NT2/D1 (cell line): ENCODE measurements around the gene MAP2.
A peak's percentile ranks its signal among the peaks of the same experiment; 100 is the strongest.

Experiments used
- DNase-seq: peaks from one replicate; pipeline ENCODE4 v3.0.0-alpha.2; 2011; ENCODE audit warnings: low read depth, low spot score
- H3K27me3 ChIP-seq: 2 replicates; pipeline ENCODE4 v1.6.0; 2011; ENCODE audit warnings: mild to moderate bottlenecking; ENCODE audit not compliant: insufficient read length, insufficient read depth
- H3K36me3 ChIP-seq: 2 replicates; pipeline ENCODE4 v1.6.1; 2011; ENCODE audit warnings: mild to moderate bottlenecking, low read length, mixed read lengths; ENCODE audit not compliant: insufficient read depth, insufficient read length
- H3K4me1 ChIP-seq: 2 replicates; pipeline ENCODE4 v1.5.1; 2011; ENCODE audit not compliant: insufficient read depth, insufficient read length
- H3K4me3 ChIP-seq: 2 replicates; pipeline ENCODE4 v1.5.1; 2011; ENCODE audit warnings: low read depth; ENCODE audit not compliant: insufficient read length
- H3K9ac ChIP-seq: 2 replicates; pipeline ENCODE4 v1.6.0; 2011; ENCODE audit warnings: low read depth; ENCODE audit not compliant: insufficient read length
- H3K9me3 ChIP-seq: 2 replicates; pipeline ENCODE4 v1.5.1; 2011; ENCODE audit warnings: mild to moderate bottlenecking, low read length; ENCODE audit not compliant: insufficient read depth
- SUZ12 ChIP-seq: IDR thresholded peaks from 2 replicates; pipeline ENCODE4 v1.6.1; 2011; ENCODE audit not compliant: insufficient read length, insufficient read depth; ENCODE audit errors: extremely low read depth
- YY1 ChIP-seq: IDR thresholded peaks from 2 replicates; pipeline ENCODE4 v1.6.1; 2011; ENCODE audit not compliant: insufficient read length, insufficient read depth
- ZNF274 ChIP-seq: IDR thresholded peaks from 2 replicates; pipeline ENCODE4 v1.6.1; 2011; ENCODE audit warnings: mild to moderate bottlenecking, low read depth, low read length

MAP2 gene

DNA sequence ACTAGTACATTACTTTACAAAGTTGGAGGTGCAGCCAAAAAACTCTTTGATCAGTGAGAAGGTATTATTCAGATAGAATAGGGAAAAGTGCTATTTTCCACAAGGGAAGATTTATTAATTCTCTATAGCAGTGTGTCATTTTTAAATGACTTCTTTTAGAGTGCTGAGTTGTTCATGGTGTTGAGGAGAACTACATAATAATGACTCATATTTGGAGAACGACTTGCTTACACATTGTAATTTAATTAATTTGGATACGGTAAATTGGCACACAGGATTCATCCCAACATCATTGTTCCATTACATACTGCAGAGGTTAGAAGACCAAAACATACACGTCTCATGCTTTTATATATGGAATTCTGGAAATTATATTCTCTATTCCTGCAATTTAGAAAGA, 22.1 kb upstream of the MAP2 start:
- no peak for DNase-seq
- Histone ChIP-seq H3K36me3 (no peaks in the 10 kb centered on the region), H3K9me3 (no peaks in the 10 kb centered on the region), H3K4me1 (no peaks in the 10 kb centered on the region), H3K4me3 (no peak overlapping the region), H3K9ac (no peak overlapping the region), H3K27me3 (no peaks in the 10 kb centered on the region)
- TF ChIP-seq ZNF274, result no peak

DNA sequence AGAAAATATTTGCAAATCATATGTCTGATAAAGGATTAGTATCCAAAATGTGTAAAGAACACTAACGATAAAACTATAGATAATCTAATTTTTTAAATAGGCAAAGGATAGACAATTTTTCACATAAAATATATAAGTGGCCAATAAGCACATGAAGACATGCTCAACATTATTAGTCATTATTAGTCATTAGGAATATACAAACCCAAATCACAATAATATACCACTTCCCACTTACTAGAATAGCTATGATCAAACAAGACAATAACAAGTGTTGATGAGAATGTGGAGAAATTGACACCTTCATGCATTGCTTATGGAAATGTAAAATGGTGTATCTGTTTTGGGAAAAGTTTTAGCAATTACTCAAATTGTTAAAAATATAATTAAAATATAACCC, 12.6 kb upstream of the MAP2 start:
- TF ChIP-seq SUZ12, result no peak
- TF ChIP-seq YY1, result no peak
- no peak for TF ChIP-seq ZNF274
- DNase-seq, result no peak
- H3K4me3 ChIP-seq, result no peak overlapping the region
- no peak overlapping the region for H3K9ac ChIP-seq
- H3K27me3 ChIP-seq, result no peaks in the 10 kb centered on the region
- peaks cover 4% of the 10 kb centered on the region; the same call in 1 of the 2 replicates for H3K9me3 ChIP-seq
- H3K4me1 ChIP-seq, result no peaks in the 10 kb centered on the region
- no peaks in the 10 kb centered on the region for H3K36me3 ChIP-seq

DNA sequence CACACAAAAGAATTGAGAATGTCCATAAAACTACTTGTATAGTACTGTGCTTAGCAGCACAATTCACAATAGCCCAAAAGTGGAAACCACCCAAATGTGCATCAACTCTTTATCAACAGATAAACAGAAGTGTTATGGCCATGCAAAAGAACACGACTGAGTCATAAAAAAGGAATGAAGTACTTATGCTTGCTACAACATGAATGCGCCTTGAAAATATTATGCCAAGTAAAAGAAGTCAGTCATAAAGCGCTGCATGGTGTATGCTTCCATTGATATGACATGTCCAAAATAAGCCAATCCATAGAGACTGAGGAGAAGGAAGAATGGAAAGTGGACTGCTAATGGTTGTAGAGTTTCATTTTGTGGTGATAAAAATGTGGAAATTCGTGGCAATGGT, 12.1 kb upstream of the MAP2 start:
- no peak overlapping the region for H3K4me3 ChIP-seq
- H3K9me3 ChIP-seq, result peaks cover 4% of the 10 kb centered on the region; the same call in 1 of the 2 replicates
- DNase-seq, result no peak
- H3K27me3 ChIP-seq, result no peaks in the 10 kb centered on the region
- no peaks in the 10 kb centered on the region for H3K36me3 ChIP-seq
- no peak overlapping the region for H3K9ac ChIP-seq
- TF ChIP-seq YY1 (no peak), SUZ12 (no peak), ZNF274 (no peak)
- no peaks in the 10 kb centered on the region for H3K4me1 ChIP-seq

DNA sequence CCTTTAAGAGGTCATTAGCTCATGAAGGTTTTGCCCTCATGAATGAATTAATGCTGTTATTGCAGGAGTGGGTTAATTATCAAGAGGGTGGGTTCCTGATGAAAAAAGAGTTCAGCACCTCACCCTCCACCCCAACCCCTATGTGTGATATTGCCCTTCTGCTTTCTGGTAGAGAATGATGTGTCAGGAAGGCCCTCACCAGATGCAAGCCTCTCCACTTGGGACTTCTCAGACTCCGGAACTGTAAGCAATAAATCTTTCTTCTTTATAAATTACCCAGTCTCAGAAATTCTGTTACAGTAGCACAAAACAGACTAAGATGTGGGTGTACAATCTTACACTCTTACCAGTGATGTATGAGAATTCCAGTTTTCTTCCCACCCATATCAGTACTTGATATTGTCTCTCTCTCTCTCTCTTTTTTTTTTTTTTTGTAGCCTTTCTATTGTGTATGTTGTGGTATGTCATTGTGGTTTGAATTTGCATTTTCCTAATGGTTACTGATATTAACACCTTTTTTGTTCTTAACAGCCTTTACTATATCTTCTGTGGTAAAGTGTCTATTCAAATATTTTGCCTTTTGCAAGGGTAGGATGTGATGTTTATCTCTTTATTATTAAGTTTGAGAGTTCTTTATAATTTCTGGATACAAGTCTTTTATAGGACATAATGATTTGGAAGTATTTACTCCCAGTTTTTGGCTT, 10.4 kb upstream of the MAP2 start:
- Histone ChIP-seq H3K36me3 (no peaks in the 10 kb centered on the region), H3K4me3 (no peak overlapping the region), H3K9me3 (peaks cover 4% of the 10 kb centered on the region; the same call in 1 of the 2 replicates), H3K9ac (no peak overlapping the region), H3K4me1 (no peaks in the 10 kb centered on the region), H3K27me3 (no peaks in the 10 kb centered on the region)
- no peak for DNase-seq
- TF ChIP-seq SUZ12 (no peak), ZNF274 (no peak), YY1 (no peak)

DNA sequence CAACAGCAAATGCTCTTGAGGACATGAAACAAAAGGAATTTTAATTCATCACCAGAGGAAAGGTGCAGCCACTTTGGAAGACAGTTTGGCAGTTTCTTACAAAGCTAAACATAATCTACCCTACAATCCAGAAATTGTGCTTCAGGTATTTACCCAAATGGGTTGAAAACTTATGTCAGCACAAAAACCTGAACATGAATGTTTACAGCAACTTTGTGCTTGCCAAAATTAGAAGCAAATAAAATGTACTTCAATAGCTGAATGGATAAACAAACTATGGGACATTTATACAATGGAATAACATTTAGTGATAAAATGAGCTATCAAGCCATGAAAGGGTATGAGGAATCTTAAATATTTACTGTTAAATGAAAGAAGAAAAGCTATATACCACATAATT, 6.9 kb upstream of the MAP2 start:
- H3K4me3 ChIP-seq, result no peak overlapping the region
- no peaks in the 10 kb centered on the region for H3K27me3 ChIP-seq
- H3K9ac ChIP-seq, result no peak overlapping the region
- H3K9me3 ChIP-seq, result peaks cover 4% of the 10 kb centered on the region; the same call in 1 of the 2 replicates
- no peaks in the 10 kb centered on the region for H3K4me1 ChIP-seq
- TF ChIP-seq SUZ12, result no peak
- no peaks in the 10 kb centered on the region for H3K36me3 ChIP-seq
- DNase-seq, result no peak

DNA sequence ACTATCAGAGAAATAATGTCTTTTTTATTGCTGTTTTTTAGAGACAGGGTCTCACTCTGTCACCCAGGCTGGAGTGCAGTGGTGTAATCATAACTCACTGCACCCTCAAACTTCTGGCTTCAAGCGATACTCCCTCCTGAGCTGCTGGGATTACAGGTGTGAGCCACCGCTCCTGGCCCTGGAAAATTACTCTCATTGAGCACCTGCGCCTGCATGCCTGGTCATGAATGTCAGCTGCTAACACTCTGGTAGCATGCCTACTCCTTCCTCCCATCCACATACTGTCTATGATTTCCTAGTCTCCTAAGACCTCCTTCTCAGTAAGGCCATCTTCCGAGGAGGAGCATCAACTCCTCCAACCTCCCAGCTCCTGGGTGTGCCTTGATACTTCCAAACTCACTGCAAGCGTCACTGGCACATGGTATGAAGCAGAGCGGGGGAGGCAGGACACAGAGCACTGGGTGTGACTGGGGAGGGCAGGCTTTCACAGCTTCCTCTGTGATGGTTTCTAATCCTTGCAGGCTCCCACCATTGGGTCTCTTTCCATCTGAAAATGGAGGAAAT, 1.6 kb upstream of the MAP2 start:
- Histone ChIP-seq H3K36me3 (no peaks in the 10 kb centered on the region), H3K4me3 (no peak overlapping the region), H3K4me1 (peaks cover 4% of the 10 kb centered on the region), H3K9ac (no peak overlapping the region), H3K9me3 (no peaks in the 10 kb centered on the region), H3K27me3 (peaks cover 8% of the 10 kb centered on the region)
- TF ChIP-seq ZNF274 (no peak), YY1 (no peak), SUZ12 (no peak)
- DNase-seq, result no peak

DNA sequence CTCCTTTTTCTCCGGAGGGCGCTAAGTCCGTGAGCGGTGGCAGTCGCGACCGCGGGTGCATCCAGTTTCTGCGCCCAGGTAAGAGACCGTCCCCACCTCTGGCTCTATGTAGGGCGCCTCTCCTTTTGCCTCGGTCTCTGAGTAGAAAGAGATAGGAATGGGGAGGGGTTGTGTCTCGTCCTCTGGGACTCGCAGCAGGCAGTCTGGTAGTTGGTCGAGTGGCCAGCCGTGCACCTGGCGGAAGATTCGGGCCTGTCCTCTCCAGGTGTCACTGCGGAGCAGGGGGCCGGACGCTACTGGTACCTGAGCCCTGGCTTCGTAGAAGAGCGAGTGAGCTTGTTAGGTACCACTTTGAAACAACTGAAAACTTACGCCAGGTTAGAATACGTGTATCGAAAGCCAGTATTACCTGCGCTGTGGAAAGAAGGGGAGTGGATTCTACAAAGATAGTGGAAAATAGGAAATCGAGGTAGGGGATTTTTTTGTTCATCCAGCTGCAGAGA, 403 bp downstream of the MAP2 start:
- no peak for DNase-seq
- Histone ChIP-seq H3K27me3 (peaks cover 8% of the 10 kb centered on the region), H3K9ac (peak overlapping the region; percentile 77), H3K36me3 (no peaks in the 10 kb centered on the region), H3K4me1 (peaks cover 4% of the 10 kb centered on the region), H3K9me3 (no peaks in the 10 kb centered on the region), H3K4me3 (peak overlapping the region; percentile 83)
- TF ChIP-seq ZNF274, result no peak
- TF ChIP-seq YY1, result no peak
- TF ChIP-seq SUZ12, result no peak
